DOHH2 (cell line): ENCODE measurements around the gene B3GALNT2.

Source experiments
- CTCF ChIP-seq: fragments of 200-600 bp; sonication (generic); IDR thresholded peaks from one replicate; pipeline ENCODE4 v1.5.1; 2014; ENCODE audit warnings: antibody characterized with exemption, mild to moderate bottlenecking, low read depth, low read length; ENCODE audit not compliant: poor library complexity, severe bottlenecking
- EZH2phosphoT487 ChIP-seq: fragments of 200-600 bp; sonication (generic); IDR thresholded peaks from 2 replicates; pipeline ENCODE4 v1.6.1; 2017; ENCODE audit warnings: borderline replicate concordance, mild to moderate bottlenecking, antibody characterized with exemption, low read length, moderate library complexity, mixed read lengths

- TF ChIP-seq CTCF (no peak), EZH2phosphoT487 (no peak)
Measured at GRCh38 chr1:235525314-235525713, 21.1 kb upstream of the B3GALNT2 start.
